ENCODE data around the gene EEIG1. TPM values are rescaled to one million over a fixed set of nuclear protein-coding genes. Genes with fewer than 3 reads are reported as not detected.

Gene EEIG1
- total RNA-seq, 2 donors from 2014 or later: 157 to 175 TPM

DNA sequence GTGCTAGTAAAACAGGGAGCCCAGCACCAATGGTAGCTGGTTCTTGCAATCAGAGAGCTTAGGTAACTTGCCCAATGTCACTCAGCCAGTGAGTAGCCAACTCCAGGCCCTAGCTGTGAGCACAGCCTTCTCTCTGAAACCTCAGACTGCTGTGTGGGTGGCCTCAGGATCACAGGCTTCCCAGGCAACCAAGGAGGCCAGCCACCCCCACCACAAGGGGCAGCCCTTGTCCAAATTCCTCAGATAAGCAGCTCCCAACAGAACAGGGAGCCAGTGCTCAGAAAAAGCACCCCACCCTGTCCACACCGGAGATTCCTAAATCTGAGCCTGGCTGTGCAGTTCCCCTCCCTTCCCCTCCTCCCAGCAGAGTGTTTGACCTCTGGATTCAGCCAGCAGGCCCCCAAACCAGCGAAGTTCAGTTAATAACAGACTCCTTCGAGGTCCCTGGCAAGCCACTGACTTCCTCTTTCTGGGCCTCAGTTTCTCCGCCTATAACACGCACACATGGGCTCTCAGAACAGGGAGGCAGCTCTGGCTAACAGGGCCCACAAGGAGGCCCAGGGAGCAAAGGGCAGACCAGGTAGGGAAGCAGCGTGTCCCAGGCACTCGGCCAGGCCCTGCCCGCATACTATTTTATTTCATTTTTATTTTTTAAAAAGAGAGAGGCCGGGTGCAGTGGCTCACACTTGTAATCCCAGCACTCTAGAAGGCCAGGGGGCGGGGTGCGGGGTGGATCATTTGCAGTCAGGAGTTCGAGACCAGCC lies 2.7 kb downstream of the EEIG1 start:
- intact Hi-C loops (cut with DNase I, micrococcal nuclease): no loop called here
- peak; percentile 28 for ATAC-seq
- DNase-seq: peak in 1 of 2 donors; percentile 78

DNA sequence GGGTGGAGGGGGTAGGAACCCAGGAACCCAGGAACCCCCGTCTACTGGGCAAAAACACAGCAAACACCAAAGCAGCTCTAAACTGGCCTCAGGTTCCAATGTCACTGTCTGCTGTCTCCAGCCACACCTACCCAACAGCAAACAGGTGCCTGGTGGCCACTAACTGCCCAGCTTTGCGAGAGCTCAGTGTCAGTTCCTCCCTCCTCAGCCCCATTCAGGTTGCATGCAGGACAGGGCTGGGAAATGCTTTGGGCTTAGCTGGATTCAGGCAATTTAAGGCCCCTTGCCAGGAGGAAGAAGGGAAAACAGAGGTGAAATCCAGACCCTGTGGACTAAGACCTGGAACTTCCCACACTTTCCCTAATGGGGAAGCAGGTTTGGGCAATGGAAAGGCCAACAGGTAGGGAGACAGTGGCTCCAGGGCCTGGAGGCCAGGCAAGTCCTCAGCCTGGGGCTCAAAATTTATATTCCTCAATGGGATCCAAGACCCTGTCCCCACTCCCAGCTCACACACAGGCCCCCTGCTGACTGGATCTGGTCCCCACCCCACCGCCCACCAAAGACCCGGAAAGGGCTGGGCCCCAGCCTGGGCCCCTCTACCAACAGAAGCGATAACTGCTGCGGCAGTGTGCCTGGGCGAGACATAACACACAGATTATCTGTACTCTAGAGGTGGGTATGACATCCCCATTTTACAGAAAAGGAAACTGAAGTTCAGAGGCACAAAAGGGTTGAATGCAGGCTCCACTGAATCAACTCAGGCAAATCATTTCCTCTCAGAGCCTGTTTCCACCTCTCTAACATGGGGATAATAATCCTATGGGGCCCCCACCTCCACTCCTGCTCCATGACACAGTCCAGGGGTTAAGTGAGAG lies 3.5 kb downstream of the EEIG1 start:
- DNase-seq (peak in 1 of 2 donors; percentile 63), ATAC-seq (peak; percentile 38)
- intact Hi-C loops (cut with DNase I, micrococcal nuclease): no loop called here

DNA sequence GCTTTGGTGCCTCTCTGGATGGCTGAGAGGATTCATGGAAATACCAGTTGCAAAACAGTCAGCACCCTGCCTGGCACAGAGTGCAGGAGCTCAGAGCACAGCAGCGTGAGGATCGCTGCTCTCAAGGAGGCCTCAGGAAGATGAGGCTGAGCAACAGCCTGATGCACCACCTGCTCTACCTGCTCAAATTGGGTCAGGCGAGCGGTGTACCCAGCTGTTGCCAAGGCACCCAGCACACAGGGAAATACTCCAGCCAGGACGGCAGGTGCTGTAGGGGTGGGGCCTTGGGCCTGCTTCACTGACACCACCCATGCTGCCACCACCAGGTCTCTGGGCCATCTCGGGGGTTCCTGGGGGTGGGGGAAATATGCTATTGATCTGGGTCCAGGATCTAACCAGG lies 4.3 kb downstream of the EEIG1 start:
- intact Hi-C loops (cut with DNase I, micrococcal nuclease): no loop called here
- ATAC-seq (peak; percentile 50), DNase-seq (peak; percentile 74 to 89)

DNA sequence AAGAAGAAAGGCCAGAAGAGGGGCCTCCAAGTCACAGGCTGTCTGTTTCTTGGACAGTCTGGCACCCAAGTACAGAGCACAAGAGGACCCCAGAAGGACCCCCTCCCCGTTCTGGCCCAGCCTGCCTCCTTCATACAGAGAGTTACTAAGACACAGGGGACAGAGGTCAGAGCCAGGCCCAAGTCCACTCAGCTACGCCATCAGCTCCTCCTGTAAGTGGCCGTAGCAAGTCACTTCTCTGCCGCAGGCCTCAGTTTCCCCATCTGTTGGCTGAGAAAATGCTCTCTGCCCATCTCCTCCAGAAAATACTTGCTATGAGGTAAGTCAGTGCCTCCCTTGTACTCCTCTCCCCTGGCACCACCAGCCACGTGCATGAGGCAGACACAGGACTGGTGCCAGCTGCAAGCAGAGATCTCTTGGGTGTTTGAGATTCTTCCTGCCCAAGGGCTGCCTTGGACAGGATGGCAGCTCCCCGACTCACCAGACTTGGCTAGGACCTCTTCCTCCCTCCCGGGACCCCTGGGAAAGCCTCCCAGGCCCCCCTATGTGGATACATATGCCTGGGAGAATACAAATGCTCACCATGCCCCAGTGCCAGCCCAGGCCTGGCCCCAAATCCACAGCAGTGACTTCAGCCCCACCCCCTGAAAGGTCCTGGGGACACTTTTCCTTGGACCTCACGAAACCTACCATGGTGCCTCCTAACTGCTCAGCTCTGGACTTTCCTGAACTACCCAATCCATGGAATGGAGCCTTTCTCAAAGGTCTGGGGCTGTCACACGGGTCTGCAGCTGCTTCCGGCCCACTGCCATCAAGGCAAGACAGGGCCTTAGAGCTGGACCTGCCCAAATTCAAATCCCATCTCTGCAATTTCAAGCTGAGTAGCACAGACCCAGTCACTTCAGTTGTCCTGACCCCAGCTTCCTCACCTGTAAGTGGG lies 5.1 kb downstream of the EEIG1 start:
- intact Hi-C loops (cut with DNase I, micrococcal nuclease): no loop called here
- DNase-seq (no peak), ATAC-seq (no peak)

DNA sequence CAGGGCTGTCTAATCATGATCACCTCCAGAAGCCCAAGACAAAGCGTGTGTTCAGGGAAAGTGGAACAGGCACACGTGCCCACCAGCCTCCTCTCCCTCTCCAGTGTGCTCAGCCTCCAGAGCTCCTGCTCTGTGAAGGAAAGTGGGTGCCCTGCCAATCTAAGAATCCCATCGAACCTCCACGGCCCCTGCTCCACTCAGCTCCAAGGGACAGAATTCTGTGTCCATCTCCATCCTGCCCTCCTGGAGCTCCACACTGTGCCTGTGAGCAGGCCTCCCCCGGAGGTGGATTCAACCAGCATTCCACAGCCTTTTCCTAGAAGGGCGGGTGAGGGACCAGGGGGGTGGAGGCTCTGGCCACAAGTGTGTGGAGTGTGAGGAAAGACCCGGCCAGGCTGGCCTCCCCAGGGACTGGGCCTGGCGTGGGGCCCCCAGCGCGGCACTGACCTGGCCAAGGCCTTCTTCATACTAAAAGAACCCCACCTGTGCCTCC lies 6.0 kb downstream of the EEIG1 start:
- intact Hi-C loops (cut with DNase I, micrococcal nuclease): no loop called here
- no peak for ATAC-seq
- peak in 1 of 2 donors; percentile 54 for DNase-seq

DNA sequence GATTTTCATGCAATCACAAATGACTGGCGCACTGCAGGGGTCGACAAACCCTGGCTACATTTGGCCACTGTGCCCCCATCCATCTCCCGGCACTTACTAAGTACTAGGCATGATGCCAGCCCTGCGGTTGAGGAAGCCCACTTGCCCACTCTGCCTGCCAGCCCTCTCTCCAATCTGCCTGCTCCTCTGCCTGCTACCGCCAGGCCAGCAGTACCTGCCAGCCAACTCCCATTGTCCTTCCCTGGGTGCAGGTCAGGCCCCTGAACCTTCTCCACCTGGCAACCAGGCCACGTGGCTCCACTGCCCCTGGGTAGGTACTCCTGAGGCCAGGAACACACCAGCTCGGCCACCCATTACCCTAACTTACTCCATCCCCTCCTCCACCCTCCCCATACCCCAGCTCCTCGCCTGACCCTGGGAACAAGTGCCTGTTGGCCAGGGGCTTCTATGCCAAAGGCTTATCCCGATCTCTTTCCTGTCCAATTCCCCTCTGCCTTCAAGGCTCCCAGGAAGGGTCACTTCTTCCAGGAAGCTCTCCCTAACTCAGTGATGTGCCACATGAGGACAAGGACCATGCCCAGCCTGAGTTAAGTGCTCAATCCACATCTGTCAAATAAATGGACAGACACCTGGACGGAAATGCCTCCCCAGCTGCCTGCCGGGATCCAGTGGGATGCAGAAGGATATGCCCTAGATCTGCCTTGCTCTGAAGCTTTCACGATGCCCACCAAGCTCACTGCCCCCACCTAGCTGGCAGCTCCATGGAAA lies 6.6 kb downstream of the EEIG1 start:
- DNase-seq (no peak), ATAC-seq (no peak)
- intact Hi-C loops (cut with DNase I, micrococcal nuclease): no loop called here

DNA sequence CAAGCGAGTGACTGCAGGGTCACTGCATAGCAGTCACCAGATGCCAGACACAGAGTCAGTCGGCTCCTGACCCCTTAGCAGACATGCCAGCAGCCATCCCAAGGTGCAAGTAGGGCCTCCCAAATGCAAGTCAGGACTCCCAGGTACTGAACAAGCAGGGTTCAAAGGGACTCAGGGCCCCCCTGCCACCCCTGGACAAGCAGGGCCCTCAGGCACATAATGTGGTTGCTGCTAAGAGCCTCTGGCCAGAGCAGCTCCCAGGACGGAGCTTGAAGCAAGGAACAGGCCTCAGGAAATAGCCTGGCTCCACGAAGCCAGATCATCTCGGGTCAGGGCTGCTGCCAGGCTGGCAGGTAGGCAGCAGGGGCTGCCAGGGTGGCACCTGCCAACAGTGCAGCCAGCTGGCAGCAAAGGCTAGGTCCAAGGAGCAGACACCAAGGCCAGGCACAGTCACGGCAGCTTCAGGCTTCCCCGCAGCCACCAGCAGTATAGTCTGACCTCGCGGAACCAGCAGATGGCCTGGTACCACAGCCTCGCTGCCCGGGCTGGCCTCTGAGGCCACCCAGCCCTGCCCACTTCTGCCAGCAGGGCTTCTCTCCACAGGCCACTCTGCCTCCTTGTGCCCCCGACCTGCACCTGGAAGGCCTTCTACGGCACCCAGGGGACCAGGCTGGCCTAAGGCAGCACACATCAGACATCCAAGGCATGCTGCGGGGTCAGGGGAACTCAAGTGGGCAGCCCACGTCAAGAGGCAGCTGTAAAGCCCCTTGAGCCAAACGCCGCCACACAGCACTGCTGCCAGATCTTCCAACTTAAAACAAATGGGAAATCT lies 7.4 kb downstream of the EEIG1 start:
- ATAC-seq: peak; percentile 20
- DNase-seq: peak; percentile 7 to 55
- intact Hi-C loops (cut with DNase I, micrococcal nuclease): no loop called here

DNA sequence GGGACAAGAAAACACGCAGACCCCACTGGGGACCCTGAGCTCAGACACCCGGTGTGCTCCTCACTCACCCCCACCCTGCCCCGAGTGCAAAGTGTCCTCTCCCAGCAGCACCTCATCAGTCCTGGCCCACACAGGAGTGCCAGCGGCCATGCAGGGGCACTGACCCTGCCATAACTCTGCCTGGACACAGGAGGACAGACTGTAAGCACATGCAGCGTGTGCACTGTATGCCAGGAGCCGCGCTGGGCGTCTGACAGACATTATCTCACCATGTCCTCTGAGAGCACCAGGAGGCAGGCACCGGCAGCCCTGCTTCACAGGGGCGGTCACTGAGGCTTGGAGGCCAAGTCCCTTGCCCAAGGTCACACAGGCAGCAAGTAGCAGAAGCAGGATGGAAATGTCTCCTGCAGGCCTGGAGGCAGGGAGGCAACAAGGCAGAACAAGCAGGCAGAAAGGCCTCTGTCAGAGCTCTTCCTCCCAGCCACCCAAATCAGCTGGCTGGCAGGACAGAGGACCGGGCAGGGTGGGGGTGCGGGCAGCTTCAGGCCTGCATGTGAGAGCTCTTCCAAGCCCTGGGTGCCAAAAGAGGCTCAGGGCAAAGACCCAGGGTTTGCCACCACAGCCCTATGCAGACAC lies 8.4 kb downstream of the EEIG1 start:
- DNase-seq (no peak), ATAC-seq (no peak)
- intact Hi-C loops (cut with DNase I, micrococcal nuclease): no loop called here

DNA sequence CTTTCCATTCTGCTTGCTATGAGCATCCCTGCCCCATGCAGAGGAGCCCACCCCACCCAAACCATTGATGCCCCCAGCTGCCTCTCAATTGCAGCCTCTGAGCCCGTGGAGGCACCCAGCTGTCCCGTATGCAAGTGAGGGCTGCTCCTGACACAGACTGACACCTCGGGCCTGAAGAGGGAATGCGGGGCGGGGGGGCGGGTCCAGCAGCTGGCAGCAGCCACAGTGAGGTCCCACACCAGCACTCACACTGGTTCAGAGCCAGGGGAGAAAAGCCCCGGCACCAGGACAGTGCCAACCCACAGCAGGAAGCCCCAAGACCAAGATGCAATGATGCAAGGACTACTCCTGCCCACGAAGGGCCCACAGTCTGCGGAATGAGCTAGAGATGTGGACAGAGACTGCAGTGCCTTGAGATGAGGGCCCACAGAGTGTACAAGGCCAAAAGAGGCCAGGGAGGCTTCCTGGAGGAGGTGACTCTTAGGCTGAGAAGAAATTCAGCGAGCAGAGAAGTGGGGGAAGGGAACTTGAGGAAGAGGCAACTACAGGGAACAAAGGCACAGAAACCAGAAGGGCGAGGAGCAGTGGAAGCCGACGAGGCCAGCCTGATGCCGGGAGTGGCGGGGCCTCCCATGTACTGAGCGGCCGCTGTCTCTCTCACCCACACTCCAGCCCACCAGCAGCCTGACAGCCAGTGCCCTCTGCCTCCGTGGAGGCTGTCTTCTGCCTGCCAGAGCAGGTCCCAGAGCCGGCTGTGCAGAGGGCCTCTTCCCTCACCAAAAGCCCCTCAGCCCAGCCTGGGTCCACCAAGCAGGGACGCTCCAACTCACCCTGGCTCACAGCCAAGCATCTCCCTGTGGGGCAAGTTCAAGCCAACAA lies 9.2 kb downstream of the EEIG1 start:
- intact Hi-C loops (cut with DNase I, micrococcal nuclease): no loop called here
- DNase-seq: no peak
- no peak for ATAC-seq

DNA sequence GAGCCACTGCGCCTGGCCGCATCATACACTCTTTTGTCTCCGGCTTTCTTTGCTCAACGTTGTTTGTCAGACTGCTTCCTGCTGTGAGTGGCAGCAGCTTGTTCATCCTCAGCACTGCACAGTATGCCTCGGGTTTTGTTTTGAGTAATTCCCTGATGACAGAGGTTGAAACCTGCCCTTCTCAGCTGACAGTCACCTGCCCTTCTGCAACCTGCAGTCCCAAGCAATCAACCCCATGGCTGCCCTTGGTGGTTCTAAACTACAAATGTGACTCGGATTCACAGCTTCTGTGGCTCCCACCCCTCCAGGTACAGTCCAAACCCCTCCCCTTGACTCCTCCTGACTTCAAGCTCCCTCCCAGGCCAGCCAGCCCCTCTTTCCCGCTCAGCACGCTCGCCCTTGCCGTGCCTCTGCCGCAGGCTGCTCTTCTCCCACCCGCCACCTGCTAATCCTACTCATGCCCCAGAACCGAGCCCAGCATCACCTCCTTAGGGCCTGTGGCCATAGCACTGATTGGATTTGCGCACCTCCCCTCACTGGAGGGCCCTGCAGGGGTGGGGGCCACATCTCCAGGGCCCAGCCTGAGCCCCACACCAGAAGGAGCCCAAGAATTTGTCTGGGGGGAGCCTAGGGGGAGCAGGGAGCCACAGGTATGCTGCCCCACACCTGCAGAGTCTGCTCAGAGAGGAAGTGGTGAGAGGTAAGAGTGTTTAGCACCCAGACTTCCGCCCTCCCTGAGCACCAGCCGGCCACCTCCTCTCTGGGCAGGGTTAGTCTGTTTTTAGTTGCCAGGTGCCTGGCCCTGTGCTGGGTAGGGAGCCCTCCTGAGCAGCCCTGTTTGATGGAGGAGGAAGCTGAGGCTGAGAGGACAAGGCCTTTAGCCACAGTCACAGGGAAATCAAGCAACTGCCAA lies 10.1 kb downstream of the EEIG1 start:
- ATAC-seq (peak; percentile 9), DNase-seq (no peak)
- intact Hi-C loops (cut with DNase I, micrococcal nuclease): no loop called here

DNA sequence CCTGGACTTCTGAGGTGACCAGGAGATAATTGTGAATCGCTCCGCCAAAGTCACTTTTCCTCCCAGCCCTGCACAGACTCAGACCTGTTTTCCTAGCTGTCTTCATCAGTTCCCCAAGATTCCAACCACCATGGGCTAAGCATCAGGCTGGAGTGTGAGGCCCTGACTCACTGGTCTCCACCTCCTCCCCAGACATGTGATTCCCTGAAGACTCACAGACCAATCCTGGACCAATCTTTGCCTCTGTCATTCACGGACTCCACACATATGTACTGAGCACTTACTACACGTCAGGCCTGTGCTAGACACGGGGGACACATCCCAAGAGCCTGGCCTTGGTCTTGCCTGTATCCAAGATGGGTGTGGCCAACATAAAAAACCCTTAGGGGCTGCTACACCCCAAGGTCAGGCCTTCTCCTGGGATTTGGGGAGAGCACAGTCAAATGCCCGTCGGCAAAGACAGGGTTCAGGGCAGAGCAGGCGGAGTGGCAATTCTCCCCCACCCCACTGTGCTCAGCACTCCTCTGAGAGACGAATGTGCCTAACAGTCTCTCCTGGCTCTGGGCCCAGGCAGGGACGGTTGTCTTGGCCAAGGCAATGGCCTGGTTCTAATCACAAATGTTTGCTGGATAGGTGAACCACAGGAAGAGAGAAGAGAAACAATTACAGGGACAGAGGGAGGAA lies 11.9 kb downstream of the EEIG1 start:
- peak in 1 of 2 donors; percentile 72 for DNase-seq
- intact Hi-C loops (cut with DNase I, micrococcal nuclease): no loop called here
- ATAC-seq: peak; percentile 6

DNA sequence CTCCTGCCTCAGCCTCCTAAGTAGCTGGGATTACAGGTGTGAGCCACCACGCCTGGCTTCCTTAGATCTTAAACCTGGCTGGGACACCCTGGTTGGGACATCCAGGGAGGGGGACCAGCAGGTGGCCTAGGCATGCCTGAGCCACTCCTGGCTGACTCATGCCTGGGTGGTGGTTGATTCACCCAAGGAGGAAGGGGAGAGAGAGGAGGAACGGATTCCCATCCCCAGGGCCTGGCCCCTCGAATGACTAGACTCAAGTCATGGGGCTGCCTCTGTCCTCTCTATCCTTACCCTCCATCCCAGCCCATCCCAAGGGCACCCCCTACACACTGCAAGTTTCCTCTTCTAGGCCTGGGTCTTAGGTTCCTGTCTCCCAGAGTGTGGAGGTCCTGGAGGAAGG lies 12.7 kb downstream of the EEIG1 start:
- DNase-seq (peak; percentile 56 to 89), ATAC-seq (peak; percentile 62)
- intact Hi-C loops (cut with DNase I, micrococcal nuclease): no loop called here

DNA sequence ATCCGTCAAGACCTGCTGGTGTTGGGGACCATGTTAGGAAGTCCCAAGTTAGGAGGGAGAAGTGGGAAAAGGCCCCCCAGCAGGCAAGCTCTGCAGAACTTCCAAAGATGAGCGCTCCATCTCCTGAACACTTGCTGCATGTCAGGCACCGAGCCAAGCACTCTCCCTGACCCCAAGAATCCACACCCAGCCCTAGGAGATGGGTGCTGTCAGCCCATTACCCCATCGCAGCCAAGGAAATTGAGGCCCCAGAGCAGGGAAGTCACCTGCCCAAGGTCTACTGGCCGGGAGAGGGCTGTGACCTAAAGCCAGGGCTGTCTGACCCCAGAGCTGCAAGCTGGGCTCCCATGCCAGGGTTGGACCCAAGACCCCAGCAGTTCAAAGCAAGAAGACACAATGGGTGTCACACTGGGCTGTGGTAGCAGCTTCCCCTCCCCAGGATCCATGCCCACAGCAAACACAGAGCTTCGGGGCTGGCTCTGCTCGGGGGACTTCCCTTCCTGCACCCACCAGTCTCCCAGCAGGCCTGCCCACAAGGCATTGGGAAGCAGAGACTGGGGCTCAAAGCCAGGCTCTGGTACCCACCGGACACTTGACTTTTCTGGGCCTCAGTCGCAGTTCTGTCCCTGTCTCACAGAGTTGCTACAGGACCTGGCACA lies 13.5 kb downstream of the EEIG1 start:
- intact Hi-C loops (cut with DNase I, micrococcal nuclease): no loop called here
- ATAC-seq (no peak), DNase-seq (no peak)

All from left colon (tissue), 2 donors.